K562 (cell line): ENCODE results near the gene SIRT7. TPM values are rescaled to one million over a fixed set of nuclear protein-coding genes. Genes with fewer than 3 reads are reported as not detected.

Experiments
- ADNP ChIP-seq: fragments of 200-800 bp; sonication (Bioruptor generic); IDR thresholded peaks from 2 replicates; pipeline ENCODE4 v1.6.1; 2016; ENCODE audit warnings: missing genetic modification characterization, missing compliant biosample characterization
- ARID2 ChIP-seq: fragments of 450-650 bp; IDR thresholded peaks from 2 replicates; pipeline ENCODE4 v1.6.1; 2017; ENCODE audit warnings: antibody characterized with exemption, mild to moderate bottlenecking
- CXXC5 ChIP-seq: fragments of 250-450 bp; sonication (Bioruptor Pico); IDR thresholded peaks from 2 replicates; pipeline ENCODE4 v1.8.0; 2022; ENCODE audit warnings: inconsistent platforms, mild to moderate bottlenecking, moderate library complexity
- GATAD2B ChIP-seq: fragments of 450-650 bp; IDR thresholded peaks from 2 replicates; pipeline ENCODE4 v1.6.1; 2017; ENCODE audit warnings: mild to moderate bottlenecking, borderline replicate concordance
- KDM5B ChIP-seq: fragments of 200-600 bp; sonication (generic); IDR thresholded peaks from 2 replicates; pipeline ENCODE4 v1.6.1; 2012; ENCODE audit warnings: low read depth, mild to moderate bottlenecking, moderate library complexity, low read length, control low read depth, inconsistent platforms; ENCODE audit not compliant: insufficient replicate concordance
- KLF16 ChIP-seq: IDR thresholded peaks from 2 replicates; pipeline ENCODE4 v1.6.1; 2016; ENCODE audit warnings: antibody characterized with exemption
- RAD21 ChIP-seq, 2 experiments: fragments of 250-450 bp in 1 of 2; fragments of 450-650 bp in 1 of 2; sonication (Bioruptor Pico) in 1 of 2; formaldehyde crosslinking in 1 of 2; IDR thresholded peaks in 1 of 2; conservative IDR thresholded peaks in 1 of 2; 2 replicates each; pipeline versions ENCODE4 v1.4.0 to v1.8.0; 2020 to 2022; ENCODE audit warnings: mild to moderate bottlenecking in 2 of 2, moderate library complexity in 1 of 2
- SIN3A ChIP-seq, 2 experiments: fragments of 150-350 bp in 1 of 2; IDR thresholded peaks; 2 replicates each; pipeline ENCODE4 v1.6.1; 2011 to 2016; ENCODE audit warnings: borderline replicate concordance in 2 of 2, low read depth in 2 of 2, low read length in 2 of 2, mild to moderate bottlenecking in 2 of 2, moderate library complexity in 2 of 2; ENCODE audit not compliant: control insufficient read depth in 1 of 2
- SIN3B ChIP-seq: fragments of 450-650 bp; IDR thresholded peaks from 2 replicates; pipeline ENCODE4 v1.6.1; 2017; ENCODE audit warnings: low read depth, mild to moderate bottlenecking, moderate library complexity
- TAF7 ChIP-seq: fragments of 450-650 bp; IDR thresholded peaks from 2 replicates; pipeline ENCODE4 v1.6.1; 2016; ENCODE audit warnings: missing genetic modification characterization, missing compliant biosample characterization
- TAF9B ChIP-seq: fragments of 450-650 bp; IDR thresholded peaks from 2 replicates; pipeline ENCODE4 v1.6.1; 2018; ENCODE audit warnings: mild to moderate bottlenecking; ENCODE audit not compliant: partially characterized antibody
- ZNF197 ChIP-seq: fragments of 200-800 bp; sonication (Bioruptor generic); IDR thresholded peaks from 2 replicates; pipeline ENCODE4 v1.6.1; 2016; ENCODE audit warnings: low read depth, missing genetic modification characterization, missing compliant biosample characterization
- polyA plus RNA-seq, 8 experiments: library from polyadenylated mRNA; depleted of rRNA in 4 of 8; stranded (reverse) in 5 of 8; unstranded in 3 of 8; fragments of >200 nt; fragmentation: Nextera tagmentation in 2 of 8; fragmentation: Illumina TruSeq in 1 of 8; extraction: Ambion mirVana in 2 of 8; extraction: Trizol in 1 of 8; gene quantifications; 2 replicates each; pipeline versions ENCODE4 v1.2.1 to v1.2.3, GENCODE V29; 2011 to 2014; ENCODE audit warnings: inconsistent platforms in 1 of 8, missing spikeins in 1 of 8
- total RNA-seq, 7 experiments: library from RNA; depleted of rRNA in 6 of 7; stranded (reverse); fragments of >200 nt in 6 of 7; fragmentation: Illumina TruSeq in 2 of 7; extraction: Trizol in 2 of 7; gene quantifications; 2 replicates each; pipeline versions ENCODE4 v1.2.1 to v1.2.3, GENCODE V29; 2011 to 2021; ENCODE audit warnings: low replicate concordance in 1 of 7
- TF ChIP-seq, protein P1 (sequence below): fragments of 200-800 bp; sonication (Bioruptor generic); IDR thresholded peaks from 2 replicates; pipeline ENCODE4 v1.6.1; 2017; ENCODE audit warnings: missing genetic modification characterization, missing compliant biosample characterization
- TF ChIP-seq, protein P2 (sequence below), 2 experiments: IDR thresholded peaks; 2 replicates each; pipeline ENCODE4 v1.6.1; 2012; ENCODE audit warnings: improper control_type of control experiment in 2 of 2, low read depth in 2 of 2, low read length in 2 of 2, borderline replicate concordance in 1 of 2
- TF ChIP-seq, protein P3 (sequence below): sonication (generic); formaldehyde crosslinking; IDR thresholded peaks from 2 replicates; pipeline ENCODE4 v1.8.0; 2022; ENCODE audit warnings: mild to moderate bottlenecking, missing genetic modification reagents
- TF ChIP-seq, protein P4 (sequence below), 3 experiments: fragments of 200-800 bp in 1 of 3; sonication (Bioruptor generic) in 1 of 3; sonication (generic) in 1 of 3; formaldehyde crosslinking in 1 of 3; IDR thresholded peaks; 2 replicates each; pipeline versions ENCODE4 v1.6.1 to v1.8.0; 2016 to 2022; ENCODE audit warnings: mild to moderate bottlenecking in 2 of 3, missing compliant biosample characterization in 2 of 3, missing genetic modification characterization in 2 of 3, missing genetic modification reagents in 1 of 3

SIRT7 gene
- total and polyA plus RNA-seq, 9 of the 15 experiments (the other 6 are each of a cell fraction or from before 2014, with no cell fraction given) = 1.6 to 54.8 (median 20.3) TPM

DNA sequence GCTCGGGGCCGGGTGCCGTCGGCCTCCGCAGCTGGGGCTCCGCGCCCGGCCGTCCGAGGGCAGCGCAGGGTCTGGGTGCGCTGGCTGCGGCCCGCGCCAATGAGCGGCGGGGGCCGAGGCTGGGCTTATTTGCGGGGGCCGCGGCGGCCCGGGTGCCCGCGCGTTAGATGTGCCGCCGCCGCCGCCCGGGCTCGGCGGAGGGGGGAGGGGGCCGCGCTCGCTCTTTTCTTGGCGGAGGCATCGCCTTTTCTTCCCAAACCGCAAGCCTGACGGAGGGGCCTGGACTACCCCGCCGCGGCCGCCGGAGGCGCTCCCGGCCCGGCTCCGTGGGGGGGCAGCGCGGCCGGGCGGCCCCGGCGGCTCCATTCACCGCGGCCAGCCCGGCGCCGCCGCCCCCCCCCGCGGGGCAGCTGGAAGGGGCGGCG, 43.1 kb upstream of the SIRT7 start, which contains the start of gene NOTUM (continued):
- 0 out of 4 replicates have a peak, but pooled peaks of 1 of the 2 experiments have one; percentile 26 for TF ChIP-seq SIN3A (IDR thresholded peaks at IDR 0.05; ENCODE audit: borderline replicate concordance in 2 of 2, control insufficient read depth in 1 of 2, low read depth in 2 of 2, low read length in 2 of 2)
- TF ChIP-seq TAF9B = no peak
- TF ChIP-seq, protein P1, sequence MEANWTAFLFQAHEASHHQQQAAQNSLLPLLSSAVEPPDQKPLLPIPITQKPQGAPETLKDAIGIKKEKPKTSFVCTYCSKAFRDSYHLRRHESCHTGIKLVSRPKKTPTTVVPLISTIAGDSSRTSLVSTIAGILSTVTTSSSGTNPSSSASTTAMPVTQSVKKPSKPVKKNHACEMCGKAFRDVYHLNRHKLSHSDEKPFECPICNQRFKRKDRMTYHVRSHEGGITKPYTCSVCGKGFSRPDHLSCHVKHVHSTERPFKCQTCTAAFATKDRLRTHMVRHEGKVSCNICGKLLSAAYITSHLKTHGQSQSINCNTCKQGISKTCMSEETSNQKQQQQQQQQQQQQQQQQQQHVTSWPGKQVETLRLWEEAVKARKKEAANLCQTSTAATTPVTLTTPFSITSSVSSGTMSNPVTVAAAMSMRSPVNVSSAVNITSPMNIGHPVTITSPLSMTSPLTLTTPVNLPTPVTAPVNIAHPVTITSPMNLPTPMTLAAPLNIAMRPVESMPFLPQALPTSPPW (CRISPR knock-in tag) = peak; percentile 91
- TF ChIP-seq KDM5B = no peak
- TF ChIP-seq ADNP (tag) = no peak
- TF ChIP-seq, protein P2, sequence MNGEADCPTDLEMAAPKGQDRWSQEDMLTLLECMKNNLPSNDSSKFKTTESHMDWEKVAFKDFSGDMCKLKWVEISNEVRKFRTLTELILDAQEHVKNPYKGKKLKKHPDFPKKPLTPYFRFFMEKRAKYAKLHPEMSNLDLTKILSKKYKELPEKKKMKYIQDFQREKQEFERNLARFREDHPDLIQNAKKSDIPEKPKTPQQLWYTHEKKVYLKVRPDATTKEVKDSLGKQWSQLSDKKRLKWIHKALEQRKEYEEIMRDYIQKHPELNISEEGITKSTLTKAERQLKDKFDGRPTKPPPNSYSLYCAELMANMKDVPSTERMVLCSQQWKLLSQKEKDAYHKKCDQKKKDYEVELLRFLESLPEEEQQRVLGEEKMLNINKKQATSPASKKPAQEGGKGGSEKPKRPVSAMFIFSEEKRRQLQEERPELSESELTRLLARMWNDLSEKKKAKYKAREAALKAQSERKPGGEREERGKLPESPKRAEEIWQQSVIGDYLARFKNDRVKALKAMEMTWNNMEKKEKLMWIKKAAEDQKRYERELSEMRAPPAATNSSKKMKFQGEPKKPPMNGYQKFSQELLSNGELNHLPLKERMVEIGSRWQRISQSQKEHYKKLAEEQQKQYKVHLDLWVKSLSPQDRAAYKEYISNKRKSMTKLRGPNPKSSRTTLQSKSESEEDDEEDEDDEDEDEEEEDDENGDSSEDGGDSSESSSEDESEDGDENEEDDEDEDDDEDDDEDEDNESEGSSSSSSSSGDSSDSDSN (IDR thresholded peaks at IDR 0.05; ENCODE audit: borderline replicate concordance in 1 of 2, low read depth in 2 of 2, low read length in 2 of 2) = peak in 1 of 2 experiments; percentile 88; a peak in 2 of 4 replicates
- TF ChIP-seq KLF16 = no peak
- TF ChIP-seq RAD21 (CRISPR knock-in tag; conservative IDR thresholded peaks at IDR 0.05 in 1 of 2, IDR thresholded peaks at IDR 0.05 in 1 of 2) = peak in 1 of 2 experiments; percentile 25; a peak in 2 of 4 replicates
- peak; percentile 48; the same call in 1 of the 2 replicates for TF ChIP-seq CXXC5 (CRISPR knock-in tag)
- TF ChIP-seq ARID2 = no peak
- peak; percentile 46; the same call in 1 of the 2 replicates for TF ChIP-seq SIN3B
- 0 out of 2 replicates have a peak, but pooled peaks have one; percentile 50 for TF ChIP-seq GATAD2B
- TF ChIP-seq TAF7 (tag) = no peak
- TF ChIP-seq, protein P3, sequence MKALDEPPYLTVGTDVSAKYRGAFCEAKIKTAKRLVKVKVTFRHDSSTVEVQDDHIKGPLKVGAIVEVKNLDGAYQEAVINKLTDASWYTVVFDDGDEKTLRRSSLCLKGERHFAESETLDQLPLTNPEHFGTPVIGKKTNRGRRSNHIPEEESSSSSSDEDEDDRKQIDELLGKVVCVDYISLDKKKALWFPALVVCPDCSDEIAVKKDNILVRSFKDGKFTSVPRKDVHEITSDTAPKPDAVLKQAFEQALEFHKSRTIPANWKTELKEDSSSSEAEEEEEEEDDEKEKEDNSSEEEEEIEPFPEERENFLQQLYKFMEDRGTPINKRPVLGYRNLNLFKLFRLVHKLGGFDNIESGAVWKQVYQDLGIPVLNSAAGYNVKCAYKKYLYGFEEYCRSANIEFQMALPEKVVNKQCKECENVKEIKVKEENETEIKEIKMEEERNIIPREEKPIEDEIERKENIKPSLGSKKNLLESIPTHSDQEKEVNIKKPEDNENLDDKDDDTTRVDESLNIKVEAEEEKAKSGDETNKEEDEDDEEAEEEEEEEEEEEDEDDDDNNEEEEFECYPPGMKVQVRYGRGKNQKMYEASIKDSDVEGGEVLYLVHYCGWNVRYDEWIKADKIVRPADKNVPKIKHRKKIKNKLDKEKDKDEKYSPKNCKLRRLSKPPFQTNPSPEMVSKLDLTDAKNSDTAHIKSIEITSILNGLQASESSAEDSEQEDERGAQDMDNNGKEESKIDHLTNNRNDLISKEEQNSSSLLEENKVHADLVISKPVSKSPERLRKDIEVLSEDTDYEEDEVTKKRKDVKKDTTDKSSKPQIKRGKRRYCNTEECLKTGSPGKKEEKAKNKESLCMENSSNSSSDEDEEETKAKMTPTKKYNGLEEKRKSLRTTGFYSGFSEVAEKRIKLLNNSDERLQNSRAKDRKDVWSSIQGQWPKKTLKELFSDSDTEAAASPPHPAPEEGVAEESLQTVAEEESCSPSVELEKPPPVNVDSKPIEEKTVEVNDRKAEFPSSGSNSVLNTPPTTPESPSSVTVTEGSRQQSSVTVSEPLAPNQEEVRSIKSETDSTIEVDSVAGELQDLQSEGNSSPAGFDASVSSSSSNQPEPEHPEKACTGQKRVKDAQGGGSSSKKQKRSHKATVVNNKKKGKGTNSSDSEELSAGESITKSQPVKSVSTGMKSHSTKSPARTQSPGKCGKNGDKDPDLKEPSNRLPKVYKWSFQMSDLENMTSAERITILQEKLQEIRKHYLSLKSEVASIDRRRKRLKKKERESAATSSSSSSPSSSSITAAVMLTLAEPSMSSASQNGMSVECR (CRISPR knock-in tag) = no peak
- no peak for TF ChIP-seq ZNF197 (CRISPR knock-in tag)
- TF ChIP-seq, protein P4, sequence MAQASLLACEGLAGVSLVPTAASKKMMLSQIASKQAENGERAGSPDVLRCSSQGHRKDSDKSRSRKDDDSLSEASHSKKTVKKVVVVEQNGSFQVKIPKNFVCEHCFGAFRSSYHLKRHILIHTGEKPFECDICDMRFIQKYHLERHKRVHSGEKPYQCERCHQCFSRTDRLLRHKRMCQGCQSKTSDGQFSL (CRISPR knock-in tag; IDR thresholded peaks at IDR 0.05) = peak; percentile 89
- TF ChIP-seq, protein P4 (tag; IDR thresholded peaks at IDR 0.05) = peak in 1 of 2 experiments; percentile 98; a peak in 2 of 4 replicates
